Activated CD8-positive, alpha-beta memory T cell treated with anti-CD3 and anti-CD28 coated beads for 48 hours (primary cell): ENCODE data around the gene OTOP3.
"Not testable (repeated sequence)": the region's sequence is repeated elsewhere in the genome, so short reads cannot be mapped to it uniquely, and the experiment has no call there.

ENCODE experiments used
- DNase-seq, 3 experiments: peaks; one replicate each; pipeline ENCODE4 v3.0.0-alpha.2; 2020; ENCODE audit warnings: low read depth in 2 of 3, low spot score in 2 of 3

OTOP3 gene

GRCh38 chr17:74981318-74981978, 45.8 kb downstream of the OTOP3 start:
- DNase-seq = no peak

DNA sequence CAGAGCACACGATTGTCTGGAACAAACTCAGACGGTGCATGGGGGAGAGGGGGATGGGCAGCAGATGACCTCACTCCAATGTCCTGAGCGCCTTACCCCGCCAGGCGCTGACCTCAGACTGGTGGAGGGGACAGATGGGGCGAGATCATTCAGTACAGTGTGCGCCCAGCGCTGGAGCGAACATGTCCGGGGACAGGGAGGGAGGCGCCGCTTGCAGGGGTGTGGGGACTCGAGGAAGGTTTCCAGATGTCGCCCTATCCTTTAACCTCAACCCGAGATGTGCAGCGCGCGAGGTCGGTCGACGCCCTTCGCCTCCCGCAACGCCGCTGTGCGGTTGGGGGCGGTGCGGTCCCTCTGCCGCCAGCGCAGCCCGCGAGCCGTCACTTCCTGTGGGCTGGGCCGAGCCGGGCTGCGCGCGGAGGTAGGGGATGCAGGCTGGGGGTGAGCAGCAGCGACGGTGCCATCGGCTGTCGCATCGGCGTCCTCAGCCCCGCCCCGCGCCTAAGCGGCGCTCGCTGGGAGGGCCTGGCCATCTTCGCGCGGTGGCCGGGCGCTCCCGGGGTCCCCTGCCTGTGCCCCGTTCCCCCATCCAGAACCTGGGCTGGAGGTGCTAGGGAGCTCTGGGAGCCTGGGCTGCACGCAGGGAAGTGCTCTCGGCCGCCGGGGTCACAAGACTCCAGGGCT, 46.4 kb downstream of the OTOP3 start:
- DNase-seq = peak; percentile 32 to 58 (median 53)

DNA sequence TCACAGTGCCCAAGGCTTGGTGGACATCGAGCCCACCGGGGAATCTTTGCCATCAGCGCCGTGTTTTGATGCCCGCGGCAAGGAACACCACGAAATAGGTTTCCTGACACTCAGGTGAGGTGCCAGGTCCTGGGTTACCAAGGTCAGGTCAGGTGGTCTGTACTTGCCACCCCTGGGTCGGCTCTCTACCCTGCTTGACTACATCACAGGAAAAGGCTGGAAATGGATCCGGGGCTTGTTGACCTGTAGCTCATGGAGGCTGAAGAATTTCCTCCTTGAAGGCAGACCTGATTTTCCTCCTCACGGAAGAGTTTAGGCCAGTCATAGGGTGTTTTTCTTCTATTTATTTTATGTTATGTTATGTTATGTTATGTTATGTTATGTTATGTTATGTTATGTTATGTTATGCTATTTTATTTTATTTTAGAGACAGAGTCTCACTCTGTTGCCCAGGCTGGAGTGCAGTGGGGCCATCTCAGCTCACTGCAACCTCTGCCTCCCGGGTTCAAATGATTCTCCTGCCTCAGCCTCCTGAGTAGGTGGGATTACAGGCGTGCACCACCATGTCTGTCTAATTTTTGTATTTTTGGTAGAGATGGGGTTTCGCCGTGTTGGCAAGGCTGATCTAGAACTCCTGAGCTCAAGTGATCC, 47.1 kb downstream of the OTOP3 start:
- DNase-seq = not testable (repeated sequence)

DNA sequence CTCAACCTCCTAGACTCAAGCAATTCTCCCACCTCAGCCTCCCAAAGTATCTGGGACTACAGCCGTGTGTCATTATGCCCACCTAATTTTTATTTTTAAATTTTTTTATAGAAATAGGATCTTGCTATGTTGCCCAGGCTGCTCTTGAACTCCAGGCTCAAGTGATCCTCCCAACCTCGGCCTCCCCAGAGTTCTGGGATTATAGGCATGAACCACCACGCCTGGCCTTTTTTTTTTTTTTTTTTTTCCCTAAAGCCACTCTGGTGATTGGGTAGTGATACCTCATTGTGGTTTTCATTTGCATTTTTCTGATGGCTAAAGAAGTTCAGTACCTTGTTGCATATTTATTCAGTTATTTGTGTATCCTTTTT, 50.5 kb downstream of the OTOP3 start:
- no peak for DNase-seq

- peak; percentile 59 to 71 (median 62) for DNase-seq
Observed at GRCh38 chr17:74987418-74987908, 51.8 kb downstream of the OTOP3 start, which contains the start of gene CDR2L. Gene CDR2L (plus strand): TSS chr17:74987632. CDS start chr17:74988044, 412 bp downstream.

GRCh38 chr17:74987909-74988711, 52.4 kb downstream of the OTOP3 start:
- DNase-seq = no peak

DNA sequence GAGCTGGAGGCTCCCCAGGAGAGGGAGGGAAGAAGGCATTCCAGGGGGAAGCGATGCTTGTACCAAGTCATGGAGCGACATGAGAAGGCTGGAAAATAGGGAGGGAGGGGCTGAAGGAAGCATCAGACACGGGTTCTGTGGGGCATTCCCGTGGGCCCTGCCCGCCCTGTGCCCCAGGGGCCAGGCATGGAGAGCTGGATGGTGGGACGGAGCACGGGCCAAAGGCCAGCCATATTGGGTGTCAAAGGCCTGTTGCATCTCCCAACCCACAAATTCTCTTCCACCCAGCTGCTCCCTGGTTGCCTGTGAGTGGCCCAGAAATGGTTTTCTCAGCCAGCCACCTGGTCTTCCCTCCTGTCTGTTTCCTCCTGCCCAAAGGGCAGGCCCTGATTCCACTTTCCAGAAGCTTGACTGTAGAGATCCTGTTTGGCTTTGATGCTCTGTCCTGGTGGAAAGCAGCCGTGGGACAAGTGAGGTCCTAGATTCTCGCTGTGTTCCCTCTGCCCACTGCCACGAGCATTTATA, 54.9 kb downstream of the OTOP3 start:
- DNase-seq = no peak

GRCh38 chr17:74992223-74992622, 56.5 kb downstream of the OTOP3 start:
- no peak for DNase-seq

DNA sequence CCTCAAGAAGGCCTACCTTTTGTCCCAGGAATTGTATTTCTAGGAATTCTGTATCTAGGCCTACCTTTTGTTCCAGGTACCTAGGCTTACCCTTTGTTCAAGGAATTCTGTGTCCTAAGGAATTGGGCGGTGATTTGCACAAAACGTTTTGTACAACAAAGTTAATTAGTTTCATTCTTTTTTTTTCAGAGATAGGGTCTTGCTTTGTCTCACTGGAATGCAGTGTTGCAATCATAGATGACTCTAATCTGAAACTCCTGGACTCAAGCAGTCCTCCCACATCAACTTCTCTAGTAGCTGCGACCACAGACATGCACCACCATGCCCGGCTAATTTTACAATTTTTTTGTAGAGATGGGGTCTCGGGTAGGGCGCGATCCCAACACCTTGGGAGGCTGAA, 58.7 kb downstream of the OTOP3 start:
- DNase-seq = no peak

DNA sequence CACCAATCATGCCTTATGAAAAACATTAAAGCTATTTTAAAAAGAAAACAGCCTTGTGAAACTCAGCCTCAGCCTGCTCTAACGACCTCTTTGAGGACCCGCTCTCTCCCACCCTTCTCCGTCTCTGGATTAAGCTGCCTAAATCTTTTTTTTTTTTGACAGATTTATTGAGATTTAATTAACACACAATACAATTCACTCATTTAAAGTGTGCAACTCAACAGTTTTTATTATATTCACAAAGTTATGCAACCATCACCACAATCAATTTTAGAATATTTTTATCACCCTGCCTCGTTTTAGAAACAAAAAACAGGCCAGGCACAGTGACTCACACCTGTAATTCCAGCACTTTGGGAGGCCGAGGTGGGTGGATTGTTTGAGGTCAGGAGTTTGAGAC, 60.1 kb downstream of the OTOP3 start:
- DNase-seq = no peak

DNA sequence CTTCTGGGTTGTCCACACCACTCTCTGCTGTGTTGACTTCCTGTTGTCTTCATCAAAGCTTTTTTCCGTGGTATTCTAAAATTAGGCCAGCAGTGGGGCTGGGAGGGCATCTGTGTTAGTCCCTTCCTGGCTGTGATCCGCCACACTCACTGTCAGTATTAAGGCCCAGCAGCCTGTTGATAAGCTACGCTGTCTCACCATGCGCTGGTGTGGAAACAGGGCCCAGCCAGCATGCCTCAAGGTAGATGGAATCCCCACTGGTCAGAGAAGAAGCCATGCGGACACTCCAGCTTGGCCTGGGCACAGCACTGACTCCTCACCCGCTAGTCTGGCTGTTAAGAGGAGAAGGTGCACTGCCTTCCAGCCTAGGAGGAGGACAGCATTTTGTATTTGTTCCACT, 63.1 kb downstream of the OTOP3 start:
- no peak for DNase-seq

GRCh38 chr17:74999523-74999922, 63.8 kb downstream of the OTOP3 start:
- no peak for DNase-seq
